ENCODE data around the gene DAPK1. TPM values are rescaled to one million over a fixed set of nuclear protein-coding genes. Genes with fewer than 3 reads are reported as not detected.
"Not testable (repeated sequence)": the region's sequence is repeated elsewhere in the genome, so short reads cannot be mapped to it uniquely, and the experiment has no call there.

DAPK1 gene
- total RNA-seq, 2 experiments from 2014 or later, result 1.2 to 6.8 TPM

GRCh38 chr9:87739546-87739945 is 241.9 kb downstream of the DAPK1 start:
- Mint-ChIP-seq H3K36me3 (no peaks in the 10 kb centered on the region), H3K27me3 (no peaks in the 10 kb centered on the region), H3K9me3 (ENCODE audit: low read depth) (peaks cover 3% of the 10 kb centered on the region), H3K4me1 (no peaks in the 10 kb centered on the region), H3K4me3 (no peak overlapping the region), H3K27ac (no peak overlapping the region)
- CTCF ChIA-PET, result no interaction called here
- no peak for DNase-seq
- no peak for ATAC-seq

DNA sequence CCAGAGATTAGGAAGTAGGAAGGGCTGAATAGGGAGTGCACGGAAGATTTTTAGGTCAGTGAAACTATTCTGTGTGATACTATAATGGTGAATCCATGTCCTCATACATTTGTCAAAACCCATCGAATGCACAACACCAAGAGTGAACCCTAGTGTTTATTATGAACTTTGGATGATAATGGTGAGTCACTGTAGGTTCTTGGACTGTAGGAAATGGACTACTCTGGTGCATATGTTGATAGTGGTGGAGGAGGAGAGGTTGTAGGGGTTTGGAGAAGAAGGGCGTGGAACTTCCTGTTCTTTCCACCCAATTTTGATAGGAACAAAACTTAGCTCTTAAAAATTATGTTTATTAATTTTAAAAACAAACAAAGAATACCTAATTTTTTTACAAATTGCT is 242.5 kb downstream of the DAPK1 start:
- Mint-ChIP-seq H3K27me3 (no peaks in the 10 kb centered on the region), H3K4me1 (no peaks in the 10 kb centered on the region), H3K9me3 (ENCODE audit: low read depth) (peaks cover 3% of the 10 kb centered on the region), H3K27ac (no peak overlapping the region), H3K4me3 (no peak overlapping the region), H3K36me3 (no peaks in the 10 kb centered on the region)
- ATAC-seq, result no peak
- DNase-seq, result no peak
- CTCF ChIA-PET, result no interaction called here

GRCh38 chr9:87741326-87741725 is 243.7 kb downstream of the DAPK1 start:
- Mint-ChIP-seq H3K9me3 (ENCODE audit: low read depth) (no peaks in the 10 kb centered on the region), H3K4me3 (no peak overlapping the region), H3K27ac (no peak overlapping the region), H3K4me1 (no peaks in the 10 kb centered on the region), H3K36me3 (no peaks in the 10 kb centered on the region), H3K27me3 (no peaks in the 10 kb centered on the region)
- ATAC-seq (no peak), DNase-seq (no peak)
- CTCF ChIA-PET, result no interaction called here

- Mint-ChIP-seq H3K4me1 (no peaks in the 10 kb centered on the region), H3K27me3 (no peaks in the 10 kb centered on the region), H3K36me3 (no peaks in the 10 kb centered on the region), H3K9me3 (ENCODE audit: low read depth) (no peaks in the 10 kb centered on the region), H3K27ac (no peak overlapping the region), H3K4me3 (no peak overlapping the region)
- CTCF ChIA-PET, result no interaction called here
- no peak for DNase-seq
- ATAC-seq, result no peak
Measured at GRCh38 chr9:87741891-87742290, 244.2 kb downstream of the DAPK1 start.

- CTCF ChIA-PET, result no interaction called here
- Mint-ChIP-seq H3K36me3 (no peaks in the 10 kb centered on the region), H3K4me3 (no peak overlapping the region), H3K4me1 (no peaks in the 10 kb centered on the region), H3K27me3 (no peaks in the 10 kb centered on the region), H3K27ac (no peak overlapping the region), H3K9me3 (ENCODE audit: low read depth) (no peaks in the 10 kb centered on the region)
- DNase-seq (no peak), ATAC-seq (no peak)
Measured at GRCh38 chr9:87742813-87743428, 245.3 kb downstream of the DAPK1 start.

GRCh38 chr9:87744247-87744646 is 246.6 kb downstream of the DAPK1 start:
- H3K27ac Mint-ChIP-seq, H3K4me1 Mint-ChIP-seq, H3K4me3 Mint-ChIP-seq: not testable (repeated sequence)

DNA sequence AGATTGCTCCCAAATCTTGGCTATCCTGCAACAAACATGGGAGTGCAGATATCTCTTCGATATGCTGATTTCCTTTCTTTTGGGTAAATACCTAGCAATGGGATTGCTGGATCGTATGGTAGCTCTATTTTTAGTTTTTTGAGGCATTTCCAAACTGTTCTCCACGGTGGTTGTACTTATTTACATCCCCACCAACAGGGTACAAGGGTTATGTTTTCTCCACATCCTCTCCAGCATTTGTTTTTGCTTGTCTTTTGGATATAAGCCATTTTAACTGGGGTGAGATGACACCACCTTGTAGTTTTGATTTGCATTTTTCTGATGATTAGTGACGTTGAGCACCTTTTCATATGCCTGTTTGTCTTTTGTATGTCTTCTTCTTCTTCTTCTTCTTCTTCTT is 248.5 kb downstream of the DAPK1 start:
- Mint-ChIP-seq H3K36me3 (no peaks in the 10 kb centered on the region), H3K4me3 (no peak overlapping the region), H3K9me3 (ENCODE audit: low read depth) (no peaks in the 10 kb centered on the region), H3K27me3 (peaks cover 2% of the 10 kb centered on the region), H3K27ac (no peak overlapping the region), H3K4me1 (no peaks in the 10 kb centered on the region)
- ATAC-seq (no peak), DNase-seq (no peak)
- CTCF ChIA-PET, result no interaction called here

More at GRCh38 chr9:87744247-87744646, 246.6 kb downstream of the DAPK1 start:
- ATAC-seq; CTCF ChIA-PET; H3K36me3 Mint-ChIP-seq; H3K27me3 Mint-ChIP-seq; H3K9me3 Mint-ChIP-seq (ENCODE audit: low read depth); DNase-seq: not testable (repeated sequence)

DNA sequence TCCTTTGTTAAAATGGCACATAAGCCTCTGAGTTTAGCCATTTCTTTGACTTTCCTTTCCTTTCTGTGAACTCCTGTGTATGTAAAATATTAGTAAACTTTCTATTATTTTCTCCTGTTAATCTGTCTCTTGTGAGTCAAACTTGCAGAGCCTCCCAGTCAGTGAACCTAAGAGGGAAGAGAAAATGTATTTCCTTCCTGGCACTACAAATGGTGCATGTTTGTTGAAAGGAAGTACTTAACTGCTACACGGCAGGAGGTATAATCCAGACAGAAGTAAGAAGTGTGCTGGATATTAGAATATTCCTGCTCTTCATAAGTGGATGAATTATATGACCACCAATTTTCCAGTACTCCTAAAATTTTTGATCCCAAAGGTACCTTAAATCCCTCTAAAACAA is 251.2 kb downstream of the DAPK1 start:
- H3K4me1 Mint-ChIP-seq, result no peaks in the 10 kb centered on the region
- ATAC-seq, result no peak
- DNase-seq, result no peak
- no peaks in the 10 kb centered on the region for H3K36me3 Mint-ChIP-seq
- no peak overlapping the region for H3K27ac Mint-ChIP-seq
- peaks cover 2% of the 10 kb centered on the region for H3K27me3 Mint-ChIP-seq
- no peak overlapping the region for H3K4me3 Mint-ChIP-seq
- CTCF ChIA-PET, result no interaction called here
- peaks cover 2% of the 10 kb centered on the region for H3K9me3 Mint-ChIP-seq (ENCODE audit: low read depth)

GRCh38 chr9:87749335-87750035 is 251.8 kb downstream of the DAPK1 start:
- H3K4me1 Mint-ChIP-seq, result no peaks in the 10 kb centered on the region
- ATAC-seq, result no peak
- no peak for DNase-seq
- peaks cover 2% of the 10 kb centered on the region for H3K27me3 Mint-ChIP-seq
- H3K9me3 Mint-ChIP-seq (ENCODE audit: low read depth), result peaks cover 2% of the 10 kb centered on the region
- CTCF ChIA-PET, result no interaction called here
- H3K36me3 Mint-ChIP-seq, result no peaks in the 10 kb centered on the region
- no peak overlapping the region for H3K4me3 Mint-ChIP-seq
- no peak overlapping the region for H3K27ac Mint-ChIP-seq

DNA sequence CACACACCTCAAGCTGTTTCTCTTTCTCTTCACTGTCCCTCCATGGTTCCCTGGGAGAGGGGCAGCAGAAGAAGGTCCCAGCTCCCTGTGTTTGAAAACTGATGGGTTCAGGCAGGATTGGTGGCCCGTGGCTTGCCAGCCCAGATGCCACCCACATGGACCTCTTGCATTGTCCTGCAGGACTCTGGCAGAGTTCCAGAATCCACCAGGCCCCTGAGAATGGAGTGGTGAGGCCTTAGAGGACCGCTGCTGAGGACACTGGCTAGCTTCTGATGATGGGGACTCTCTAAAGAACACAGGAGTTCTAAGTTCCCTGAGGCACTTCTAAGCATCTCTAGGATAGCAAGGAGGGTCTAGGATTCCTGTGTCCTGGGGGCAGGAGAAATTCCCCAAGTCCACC is 253.1 kb downstream of the DAPK1 start:
- peaks cover 6% of the 10 kb centered on the region for H3K27me3 Mint-ChIP-seq
- CTCF ChIA-PET, result no interaction called here
- peaks cover 6% of the 10 kb centered on the region for H3K9me3 Mint-ChIP-seq (ENCODE audit: low read depth)
- H3K4me1 Mint-ChIP-seq, result no peaks in the 10 kb centered on the region
- H3K36me3 Mint-ChIP-seq, result no peaks in the 10 kb centered on the region
- no peak overlapping the region for H3K27ac Mint-ChIP-seq
- DNase-seq (no peak), ATAC-seq (no peak)
- no peak overlapping the region for H3K4me3 Mint-ChIP-seq

DNA sequence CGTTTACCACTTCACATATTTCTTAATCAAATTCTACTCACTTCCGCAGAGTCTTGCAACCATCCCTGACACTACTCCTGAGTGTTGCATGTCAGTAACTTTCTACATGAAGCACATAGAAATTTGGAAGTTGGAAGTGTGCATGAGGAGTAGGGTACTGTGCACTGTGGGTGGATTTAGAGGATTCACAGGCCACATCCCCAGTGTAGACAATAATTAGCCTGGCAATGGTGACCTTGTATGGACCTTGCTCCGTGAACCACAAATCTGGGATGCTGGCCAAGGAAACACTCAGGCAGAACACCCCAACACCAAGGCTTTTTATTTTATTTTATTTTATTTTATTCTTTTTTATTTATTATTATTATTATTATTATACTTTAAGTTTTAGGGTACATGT is 253.8 kb downstream of the DAPK1 start:
- no peak overlapping the region for H3K27ac Mint-ChIP-seq
- DNase-seq (no peak), ATAC-seq (no peak)
- H3K27me3 Mint-ChIP-seq, result peaks cover 6% of the 10 kb centered on the region
- H3K4me3 Mint-ChIP-seq, result no peak overlapping the region
- H3K4me1 Mint-ChIP-seq, result no peaks in the 10 kb centered on the region
- H3K9me3 Mint-ChIP-seq (ENCODE audit: low read depth), result peaks cover 6% of the 10 kb centered on the region
- no peaks in the 10 kb centered on the region for H3K36me3 Mint-ChIP-seq
- CTCF ChIA-PET, result no interaction called here

DNA sequence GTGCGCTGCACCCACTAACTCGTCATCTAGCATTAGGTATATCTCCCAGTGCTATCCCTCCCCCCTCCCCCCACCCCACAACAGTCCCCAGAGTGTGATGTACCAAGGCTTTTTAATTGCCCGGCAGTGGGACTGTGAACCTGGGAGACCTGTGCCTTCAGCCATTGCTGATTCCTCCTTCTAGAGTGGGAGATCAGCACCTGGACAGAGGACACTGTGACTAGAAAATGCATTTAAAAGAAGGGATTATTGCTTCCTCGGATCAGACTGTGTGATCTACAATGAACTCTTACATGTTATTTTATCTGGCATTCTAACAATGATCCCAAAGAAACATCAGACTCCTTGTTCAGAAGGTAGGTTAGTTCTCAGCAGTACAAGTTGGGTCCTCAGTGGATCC is 254.2 kb downstream of the DAPK1 start:
- Mint-ChIP-seq H3K27ac (no peak overlapping the region), H3K4me1 (no peaks in the 10 kb centered on the region), H3K9me3 (ENCODE audit: low read depth) (peaks cover 6% of the 10 kb centered on the region), H3K27me3 (peaks cover 6% of the 10 kb centered on the region), H3K4me3 (no peak overlapping the region), H3K36me3 (no peaks in the 10 kb centered on the region)
- DNase-seq, result no peak
- ATAC-seq, result no peak
- CTCF ChIA-PET, result no interaction called here

- Mint-ChIP-seq H3K4me1 (no peaks in the 10 kb centered on the region), H3K27ac (no peak overlapping the region), H3K36me3 (no peaks in the 10 kb centered on the region), H3K9me3 (ENCODE audit: low read depth) (peaks cover 6% of the 10 kb centered on the region), H3K4me3 (no peak overlapping the region), H3K27me3 (peaks cover 6% of the 10 kb centered on the region)
- DNase-seq (no peak), ATAC-seq (no peak)
- CTCF ChIA-PET, result no interaction called here
Measured at GRCh38 chr9:87753313-87753712, 255.6 kb downstream of the DAPK1 start.

Measured in activated CD8-positive, alpha-beta memory T cell treated with anti-CD3 and anti-CD28 coated beads, Interleukin-2, amount 10 ng/mL, durations not matched to agents 7 days and 5 days (primary cell).